ENCODE data around the gene ACSL3. TPM values are rescaled to one million over a fixed set of nuclear protein-coding genes. Genes with fewer than 3 reads are reported as not detected.
"Not testable (repeated sequence)": the region's sequence is repeated elsewhere in the genome, so short reads cannot be mapped to it uniquely, and the experiment has no call there.

The ACSL3 gene
- total RNA-seq, 4 donors from 2014 or later, result 42.4 to 72.2 (median 62.2) TPM

DNA sequence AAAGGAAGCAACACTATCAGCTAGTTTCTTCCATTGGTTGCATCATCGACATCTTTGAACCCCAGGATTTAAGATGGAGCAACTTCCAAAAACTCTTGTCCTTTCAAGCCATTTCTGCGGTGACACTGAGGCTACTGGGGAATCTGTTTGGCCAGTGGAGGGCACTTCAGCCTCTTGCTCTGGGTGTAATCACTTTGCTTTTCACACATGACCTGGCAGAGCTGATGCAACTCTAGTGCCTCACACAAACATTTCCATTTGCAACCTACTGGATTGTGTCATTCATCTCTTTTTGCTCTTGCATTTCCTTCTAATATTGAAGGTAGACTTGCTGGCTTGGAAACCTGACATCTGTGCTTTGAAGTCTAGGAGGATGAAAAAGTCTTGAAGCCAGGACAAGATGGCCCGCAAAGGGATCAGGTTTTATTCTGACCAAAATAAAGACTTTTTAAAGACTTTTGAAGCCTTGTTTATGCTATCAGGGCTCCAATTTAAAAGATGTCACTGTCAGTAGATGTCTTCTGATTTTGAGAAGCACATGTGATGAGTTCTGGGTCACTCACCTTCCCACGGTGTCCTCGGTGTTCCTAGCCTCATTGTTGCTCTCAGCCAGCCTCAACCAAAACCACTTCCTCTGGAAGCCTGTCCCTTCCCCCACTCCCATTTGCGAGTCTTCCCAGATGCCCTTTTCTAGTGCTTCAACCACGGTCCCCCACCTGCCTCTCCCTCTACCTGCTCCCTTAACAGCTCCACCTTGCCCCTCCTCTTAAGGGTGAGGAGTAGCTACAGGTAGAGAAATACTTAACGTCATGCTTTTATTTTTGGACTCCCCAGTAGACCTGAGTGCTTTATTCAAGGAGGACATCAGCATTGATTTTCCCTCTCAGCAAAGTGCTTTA, 121.4 kb downstream of the ACSL3 start:
- peak; percentile 64 for ATAC-seq (ENCODE audit: low FRiP score)
- DNase-seq (ENCODE audit: low spot score), result no peak
- TF ChIP-seq, protein P1, sequence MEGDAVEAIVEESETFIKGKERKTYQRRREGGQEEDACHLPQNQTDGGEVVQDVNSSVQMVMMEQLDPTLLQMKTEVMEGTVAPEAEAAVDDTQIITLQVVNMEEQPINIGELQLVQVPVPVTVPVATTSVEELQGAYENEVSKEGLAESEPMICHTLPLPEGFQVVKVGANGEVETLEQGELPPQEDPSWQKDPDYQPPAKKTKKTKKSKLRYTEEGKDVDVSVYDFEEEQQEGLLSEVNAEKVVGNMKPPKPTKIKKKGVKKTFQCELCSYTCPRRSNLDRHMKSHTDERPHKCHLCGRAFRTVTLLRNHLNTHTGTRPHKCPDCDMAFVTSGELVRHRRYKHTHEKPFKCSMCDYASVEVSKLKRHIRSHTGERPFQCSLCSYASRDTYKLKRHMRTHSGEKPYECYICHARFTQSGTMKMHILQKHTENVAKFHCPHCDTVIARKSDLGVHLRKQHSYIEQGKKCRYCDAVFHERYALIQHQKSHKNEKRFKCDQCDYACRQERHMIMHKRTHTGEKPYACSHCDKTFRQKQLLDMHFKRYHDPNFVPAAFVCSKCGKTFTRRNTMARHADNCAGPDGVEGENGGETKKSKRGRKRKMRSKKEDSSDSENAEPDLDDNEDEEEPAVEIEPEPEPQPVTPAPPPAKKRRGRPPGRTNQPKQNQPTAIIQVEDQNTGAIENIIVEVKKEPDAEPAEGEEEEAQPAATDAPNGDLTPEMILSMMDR (IDR thresholded peaks at IDR 0.05), result no peak

DNA sequence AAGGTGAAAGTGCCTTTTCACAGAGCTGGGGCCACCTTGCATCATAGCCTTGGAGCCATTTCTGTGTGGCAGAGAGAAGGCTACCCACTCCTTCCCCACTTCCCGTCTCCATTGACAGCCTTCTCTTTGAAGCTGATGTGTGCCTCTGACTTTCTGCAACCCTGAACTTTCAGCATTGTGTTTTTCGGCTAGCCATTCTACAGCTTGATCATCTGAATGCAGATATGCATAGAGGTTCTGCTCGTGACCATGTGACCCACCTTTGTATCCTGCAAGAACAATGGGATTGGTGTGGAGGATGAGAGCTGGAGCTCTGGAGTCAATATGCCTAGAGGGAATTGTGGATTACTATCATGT, 122.1 kb downstream of the ACSL3 start:
- DNase-seq (ENCODE audit: low spot score) (no peak), ATAC-seq (ENCODE audit: low FRiP score) (no peak)

DNA sequence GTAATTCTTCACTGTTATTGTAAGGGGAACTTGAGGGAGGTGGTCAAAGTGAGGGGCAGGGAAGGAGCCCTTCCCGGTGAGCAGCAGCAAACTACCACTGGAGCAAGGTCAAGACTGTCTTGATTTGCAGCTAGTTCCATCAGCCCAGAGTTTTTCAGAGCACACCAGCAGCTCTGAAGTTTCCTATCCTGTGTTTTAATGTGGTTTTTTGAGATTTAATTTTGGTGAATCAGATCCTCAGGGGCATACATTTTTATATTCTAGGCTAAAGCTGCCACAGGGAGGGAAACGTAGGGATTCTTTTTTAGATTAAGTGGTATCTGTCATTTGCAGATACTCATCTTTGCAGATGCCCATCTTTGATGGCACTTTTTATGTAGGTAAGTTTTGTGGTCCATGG, 124.1 kb downstream of the ACSL3 start:
- ATAC-seq (ENCODE audit: low FRiP score) (no peak), DNase-seq (ENCODE audit: low spot score) (no peak)
- TF ChIP-seq, protein P1 (IDR thresholded peaks at IDR 0.05), result no peak

More for the DNA sequence above, 122.1 kb downstream of the ACSL3 start:
- TF ChIP-seq, protein P1 (IDR thresholded peaks at IDR 0.05), result no peak

DNA sequence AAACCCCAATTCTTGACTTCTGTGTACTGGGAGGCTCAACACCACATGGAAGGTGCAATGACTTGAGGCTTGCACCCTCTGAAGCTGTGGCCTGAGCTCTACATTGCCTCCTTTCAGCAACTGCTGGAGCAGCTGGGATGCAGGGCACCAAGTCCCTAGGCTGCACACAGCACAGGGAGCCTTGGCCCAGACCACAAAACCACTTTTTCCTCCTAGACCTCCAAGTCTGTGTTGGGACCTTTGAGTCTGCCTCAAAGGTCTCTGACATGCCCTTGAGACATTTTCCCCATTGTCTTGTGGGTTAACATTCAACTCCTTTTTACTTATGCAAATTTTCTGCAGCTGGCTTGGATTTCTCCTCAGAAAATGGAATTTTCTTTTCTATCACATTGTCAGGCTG, 128.6 kb downstream of the ACSL3 start:
- ATAC-seq (ENCODE audit: low FRiP score), result no peak
- TF ChIP-seq, protein P1 (IDR thresholded peaks at IDR 0.05), result no peak

DNA sequence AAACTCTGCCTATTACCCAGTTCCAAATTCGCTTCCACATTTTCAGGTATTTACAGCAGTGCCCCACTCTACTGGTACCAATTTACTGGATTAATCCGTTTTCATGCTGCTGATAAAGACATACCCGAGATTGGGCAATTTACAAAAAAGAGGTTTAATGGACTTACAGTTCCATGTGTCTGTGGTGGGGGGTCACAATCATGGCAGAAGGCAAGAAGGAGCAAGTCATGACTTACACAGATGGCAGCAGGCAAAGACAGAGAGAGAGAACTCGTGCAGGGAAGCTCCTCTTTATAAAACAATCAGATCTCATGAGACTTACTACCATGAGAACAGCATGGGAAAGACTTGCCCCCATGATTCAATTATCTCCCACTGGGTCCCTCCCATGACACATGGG, 129.4 kb downstream of the ACSL3 start:
- not testable (repeated sequence) for ATAC-seq (ENCODE audit: low FRiP score); DNase-seq (ENCODE audit: low spot score)

More for the DNA sequence above, 128.6 kb downstream of the ACSL3 start:
- no peak for DNase-seq (ENCODE audit: low spot score)

DNA sequence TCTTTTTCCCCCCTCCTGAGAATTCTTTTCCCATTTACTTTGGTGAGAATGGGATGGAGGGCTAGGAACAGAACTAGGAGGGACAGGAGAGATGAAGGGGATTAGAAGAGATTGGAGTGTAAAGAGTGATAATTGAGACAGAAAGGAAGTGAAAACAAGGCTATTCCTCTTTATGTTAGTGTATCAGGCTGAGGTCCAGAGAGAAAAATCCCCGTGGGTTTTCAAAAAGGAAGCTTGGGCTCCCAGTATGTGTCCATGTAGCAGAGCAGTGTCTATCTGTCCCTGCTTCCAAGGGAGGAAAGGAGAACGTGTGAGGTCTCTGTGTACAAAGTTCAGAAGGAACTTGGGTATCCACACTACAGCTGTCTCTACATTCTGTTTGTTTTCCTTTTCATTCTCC, 131.3 kb downstream of the ACSL3 start:
- DNase-seq (ENCODE audit: low spot score) (no peak), ATAC-seq (ENCODE audit: low FRiP score) (no peak)
- TF ChIP-seq, protein P1 (IDR thresholded peaks at IDR 0.05), result no peak

Other genes with a start within 250 kb of the ACSL3 start
- gene FARSB, start 204.9 kb upstream of the ACSL3 start, total RNA-seq, result 10 to 100 TPM; 11.8 to 18.4 (median 14.8) TPM
- gene MOGAT1, start 189.4 kb upstream of the ACSL3 start, total RNA-seq, result 1 to 10 TPM in 1 of 4 donors, under 1 TPM in 1, not detected in 2; 0.95 to 2.4 TPM
- gene KCNE4, start 191.2 kb downstream of the ACSL3 start, total RNA-seq, result 10 to 100 TPM in 2 of 4 donors, 1 to 10 TPM in 2; 1.9 to 16.6 (median 10.3) TPM